WERI-Rb-1 (cell line): ENCODE measurements around the gene ZKSCAN1.
"Not testable (repeated sequence)": the region's sequence is repeated elsewhere in the genome, so short reads cannot be mapped to it uniquely, and the experiment has no call there.

Source experiments
- DNase-seq: peaks from one replicate; pipeline ENCODE4 v3.0.0-alpha.2; 2020
- H3K27ac ChIP-seq: fragments of 250-450 bp; sonication (Bioruptor Pico); 2 replicates; pipeline ENCODE4 v1.5.1; 2020; ENCODE audit warnings: mild to moderate bottlenecking, moderate library complexity
- H3K27me3 ChIP-seq: fragments of 250-450 bp; sonication (Bioruptor Pico); 2 replicates; pipeline ENCODE4 v1.5.1; 2021; ENCODE audit warnings: mild to moderate bottlenecking, low read depth, moderate library complexity; ENCODE audit not compliant: insufficient read depth, severe bottlenecking
- H3K36me3 ChIP-seq: fragments of 250-450 bp; sonication (Bioruptor Pico); 2 replicates; pipeline ENCODE4 v1.5.1; 2020; ENCODE audit warnings: mild to moderate bottlenecking, moderate library complexity
- H3K4me3 ChIP-seq: 2 replicates; pipeline ENCODE4 v1.5.1; 2011; ENCODE audit warnings: low read depth, mild to moderate bottlenecking, control low read depth, low read length
- H3K9me3 ChIP-seq: fragments of 250-450 bp; sonication (Bioruptor Pico); 2 replicates; pipeline ENCODE4 v1.5.1; 2021; ENCODE audit warnings: mild to moderate bottlenecking, moderate library complexity; ENCODE audit not compliant: severe bottlenecking
- TF ChIP-seq, protein P1 (sequence below): IDR thresholded peaks from 2 replicates; pipeline ENCODE4 v1.5.1; 2011; ENCODE audit warnings: low read depth, mild to moderate bottlenecking, control low read depth, inconsistent platforms, low read length

ZKSCAN1 gene

DNA sequence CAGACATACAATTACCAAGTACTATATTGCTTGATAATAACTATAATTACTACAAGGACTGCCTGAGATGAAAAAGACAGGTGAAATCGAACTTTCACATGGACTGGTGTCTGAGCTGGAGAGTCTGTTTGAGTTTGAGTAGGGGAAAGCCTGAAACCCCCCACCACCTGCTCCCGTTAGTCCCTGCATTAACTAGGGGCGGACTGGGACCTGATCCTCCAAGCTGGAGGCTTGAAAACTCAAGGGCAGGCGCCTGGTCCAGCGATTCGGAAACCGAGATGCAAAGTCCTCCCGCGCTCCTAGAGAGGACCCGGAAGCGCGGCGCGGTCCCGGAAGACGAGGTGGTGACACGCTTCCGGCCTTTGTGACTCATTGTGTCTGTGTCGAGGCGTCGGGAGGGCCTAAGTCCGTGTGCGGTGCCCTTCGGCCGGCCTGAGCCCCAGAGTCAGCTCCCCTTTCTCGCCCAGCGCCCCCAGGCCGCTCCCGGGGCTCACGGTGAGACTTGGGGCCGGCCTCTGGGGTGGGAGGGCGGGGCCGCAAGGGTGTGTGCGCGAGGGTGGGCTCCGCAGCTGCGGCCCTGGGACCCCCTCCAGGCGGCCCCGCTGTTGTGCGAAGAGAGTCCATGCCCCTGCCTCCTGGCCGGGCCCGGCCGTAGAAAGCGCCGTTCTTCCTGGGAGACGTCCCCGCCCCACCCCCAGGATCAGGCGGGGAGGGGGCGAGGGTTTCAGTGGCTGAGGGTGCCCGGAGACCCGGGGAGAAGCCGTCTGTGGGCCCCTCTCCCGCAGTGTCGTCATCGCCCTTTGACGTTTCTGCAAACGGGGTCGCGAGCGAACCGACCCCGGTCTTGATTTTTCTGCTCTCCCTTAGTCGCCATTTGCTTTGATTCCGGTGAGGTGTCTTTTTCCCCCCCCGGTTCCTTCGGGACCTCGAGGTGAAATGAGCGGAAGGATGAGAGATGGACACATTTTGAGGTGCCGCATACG lies at the start of gene ZKSCAN1:
Gene ZKSCAN1 (plus strand): TSS at position 365 of the 983 bp plus-strand sequence. CDS start 7,911 bp downstream, outside the sequence.
- no peaks in the 10 kb centered on the region for H3K27me3 ChIP-seq
- H3K4me3 ChIP-seq = peak within 1 kb of the TSS; percentile 98
- peak within 1 kb of the TSS; percentile 85 for H3K27ac ChIP-seq
- peaks cover 7% of the 10 kb centered on the region for H3K36me3 ChIP-seq
- DNase-seq = peak; percentile 90
- TF ChIP-seq, protein P1, sequence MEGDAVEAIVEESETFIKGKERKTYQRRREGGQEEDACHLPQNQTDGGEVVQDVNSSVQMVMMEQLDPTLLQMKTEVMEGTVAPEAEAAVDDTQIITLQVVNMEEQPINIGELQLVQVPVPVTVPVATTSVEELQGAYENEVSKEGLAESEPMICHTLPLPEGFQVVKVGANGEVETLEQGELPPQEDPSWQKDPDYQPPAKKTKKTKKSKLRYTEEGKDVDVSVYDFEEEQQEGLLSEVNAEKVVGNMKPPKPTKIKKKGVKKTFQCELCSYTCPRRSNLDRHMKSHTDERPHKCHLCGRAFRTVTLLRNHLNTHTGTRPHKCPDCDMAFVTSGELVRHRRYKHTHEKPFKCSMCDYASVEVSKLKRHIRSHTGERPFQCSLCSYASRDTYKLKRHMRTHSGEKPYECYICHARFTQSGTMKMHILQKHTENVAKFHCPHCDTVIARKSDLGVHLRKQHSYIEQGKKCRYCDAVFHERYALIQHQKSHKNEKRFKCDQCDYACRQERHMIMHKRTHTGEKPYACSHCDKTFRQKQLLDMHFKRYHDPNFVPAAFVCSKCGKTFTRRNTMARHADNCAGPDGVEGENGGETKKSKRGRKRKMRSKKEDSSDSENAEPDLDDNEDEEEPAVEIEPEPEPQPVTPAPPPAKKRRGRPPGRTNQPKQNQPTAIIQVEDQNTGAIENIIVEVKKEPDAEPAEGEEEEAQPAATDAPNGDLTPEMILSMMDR = no peak
- H3K9me3 ChIP-seq = no peaks in the 10 kb centered on the region

DNA sequence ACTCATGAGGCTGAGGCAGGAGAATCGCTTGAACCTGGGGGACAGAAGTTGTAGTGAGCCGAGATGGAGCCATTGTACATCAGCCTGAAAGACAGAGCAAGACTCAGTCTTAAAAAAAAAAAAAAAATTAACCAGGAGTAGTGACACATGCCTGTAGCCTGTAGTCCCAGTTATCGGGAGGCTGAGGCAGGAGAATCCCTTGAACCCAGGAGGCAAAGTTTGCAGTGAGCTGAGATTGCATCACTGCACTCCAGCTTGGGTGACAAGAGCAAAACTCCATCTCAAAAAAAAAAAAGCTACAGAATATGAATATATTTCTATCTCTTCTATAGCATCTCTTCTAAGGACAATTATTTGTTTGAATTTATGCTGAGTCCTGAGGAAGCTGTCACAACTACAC lies 46.1 kb upstream of the ZKSCAN1 start:
- TF ChIP-seq, protein P1 = no peak
- no peak overlapping the region for H3K27ac ChIP-seq
- DNase-seq = no peak
- no peaks in the 10 kb centered on the region for H3K36me3 ChIP-seq
- no peaks in the 10 kb centered on the region for H3K9me3 ChIP-seq
- H3K27me3 ChIP-seq = peaks cover 20% of the 10 kb centered on the region
- no peak overlapping the region for H3K4me3 ChIP-seq

DNA sequence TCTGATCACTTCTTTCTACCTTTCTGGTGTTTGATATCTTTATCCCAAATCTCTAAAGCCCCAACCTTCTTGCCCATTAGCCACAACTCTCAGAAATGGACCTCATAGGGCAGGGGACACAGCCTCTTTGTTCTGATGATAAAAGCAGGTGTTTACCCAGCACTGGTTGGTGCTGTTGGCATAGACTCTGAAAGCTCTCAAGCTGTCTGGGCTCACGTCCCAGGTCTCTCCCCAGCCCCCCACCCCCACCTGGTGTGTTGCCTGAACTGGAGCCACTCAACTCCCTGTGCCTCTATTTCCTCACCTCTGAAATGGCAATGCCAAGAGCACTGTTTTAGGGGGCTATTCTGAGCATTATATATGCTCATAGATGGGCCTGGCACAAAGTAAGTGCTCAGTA lies 45.6 kb upstream of the ZKSCAN1 start:
- not testable (repeated sequence) for H3K9me3 ChIP-seq, H3K4me3 ChIP-seq, H3K27ac ChIP-seq, H3K36me3 ChIP-seq, DNase-seq
- peaks cover 20% of the 10 kb centered on the region for H3K27me3 ChIP-seq

DNA sequence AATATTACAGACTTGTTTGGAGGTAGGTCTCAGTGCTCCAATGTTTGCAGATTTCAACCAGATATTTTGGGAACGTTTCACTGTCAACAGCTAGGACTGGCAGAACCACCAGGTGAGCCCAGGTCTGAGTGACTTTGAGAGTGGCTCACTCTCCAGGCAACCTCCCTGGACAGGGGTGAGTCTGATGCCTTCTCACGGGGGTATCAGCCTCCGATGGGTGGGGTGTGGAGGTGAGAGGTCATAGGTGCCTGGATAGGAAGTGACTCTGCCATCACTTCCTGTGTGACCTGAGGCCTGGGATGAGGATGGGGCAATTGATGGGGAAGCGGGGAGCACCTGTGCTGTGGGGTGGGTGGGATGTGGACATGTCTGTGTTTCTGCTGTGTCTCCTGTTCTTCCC lies 44.2 kb upstream of the ZKSCAN1 start:
- no peak overlapping the region for H3K4me3 ChIP-seq
- no peaks in the 10 kb centered on the region for H3K36me3 ChIP-seq
- no peak overlapping the region for H3K27ac ChIP-seq
- H3K9me3 ChIP-seq = no peaks in the 10 kb centered on the region
- TF ChIP-seq, protein P1 = no peak
- H3K27me3 ChIP-seq = peaks cover 8% of the 10 kb centered on the region
- DNase-seq = no peak

DNA sequence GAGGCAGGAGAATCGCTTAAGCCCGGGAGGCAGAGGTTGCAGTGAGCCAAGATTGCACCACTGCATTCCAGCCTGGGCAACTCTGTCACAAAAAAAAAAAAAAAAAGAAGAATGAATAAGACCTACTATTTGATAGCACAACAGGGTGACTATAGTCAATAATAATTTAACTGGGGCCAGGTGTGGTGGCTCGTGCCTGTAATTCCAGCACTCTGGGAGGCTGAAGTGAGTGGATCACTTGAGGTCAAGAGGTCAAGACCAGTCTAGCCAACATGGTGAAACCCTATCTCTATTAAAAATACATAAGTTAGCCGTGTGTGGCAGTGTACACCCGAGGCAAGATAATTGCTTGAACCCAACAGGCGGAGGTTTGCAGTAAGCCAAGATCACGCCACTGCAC lies 41.6 kb upstream of the ZKSCAN1 start:
- DNase-seq, H3K4me3 ChIP-seq, H3K27ac ChIP-seq, H3K36me3 ChIP-seq, H3K27me3 ChIP-seq, H3K9me3 ChIP-seq: not testable (repeated sequence)

DNA sequence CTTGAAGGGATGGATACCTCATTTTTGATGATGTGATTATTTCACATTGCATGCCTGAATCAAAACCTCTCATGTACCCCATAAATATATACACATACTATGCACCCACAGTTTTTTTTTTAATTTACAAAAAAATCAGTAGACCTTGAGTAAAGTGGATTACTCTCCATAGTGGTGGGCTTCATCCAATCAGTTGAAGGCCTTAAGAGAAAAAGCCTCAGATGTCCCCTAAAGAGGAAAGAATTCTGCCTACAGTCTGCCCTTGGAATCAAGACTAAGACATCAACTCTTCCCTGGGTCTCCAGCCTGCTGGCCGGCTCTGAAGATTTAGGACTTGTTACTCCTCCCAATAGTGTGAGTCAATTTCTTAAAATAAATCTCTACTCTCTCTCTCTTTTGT lies 40.7 kb upstream of the ZKSCAN1 start:
- Histone ChIP-seq H3K27ac (no peak overlapping the region), H3K36me3 (no peaks in the 10 kb centered on the region), H3K9me3 (no peaks in the 10 kb centered on the region), H3K4me3 (no peak overlapping the region), H3K27me3 (peaks cover 3% of the 10 kb centered on the region)
- TF ChIP-seq, protein P1 = no peak
- no peak for DNase-seq
